SH-SY5Y (cell line): ENCODE results near the gene ITPR2.

Source experiments
- GATA2 ChIP-seq: IDR thresholded peaks from 2 replicates; pipeline ENCODE4 v1.6.1; 2011; ENCODE audit warnings: mild to moderate bottlenecking, low read depth, low read length
- GATA3 ChIP-seq: IDR thresholded peaks from 2 replicates; pipeline ENCODE4 v1.6.1; 2011; ENCODE audit warnings: low read depth, mild to moderate bottlenecking, low read length, moderate library complexity

DNA sequence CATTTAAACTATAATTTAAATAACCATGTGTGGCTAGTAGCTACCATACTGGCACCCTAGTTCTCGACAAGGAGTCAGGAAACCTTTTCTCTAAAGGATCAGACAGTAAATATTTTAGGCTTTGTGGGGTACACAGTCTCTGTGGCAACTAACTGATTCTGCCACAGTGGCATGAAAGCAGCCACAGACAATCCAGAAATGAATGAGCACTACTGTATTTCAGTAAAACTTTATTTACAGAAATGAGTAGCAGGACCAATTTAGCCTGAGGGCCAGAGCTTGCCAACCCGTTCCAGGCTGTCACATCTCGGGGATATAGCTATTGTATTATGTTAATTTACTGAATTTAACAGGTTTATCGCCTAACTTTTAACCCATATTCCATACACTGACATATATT, 278.7 kb downstream of the ITPR2 start:
- TF ChIP-seq GATA2 (no peak), GATA3 (no peak)
